ENCODE results near the gene ZNF512B. TPM values are rescaled to one million over a fixed set of nuclear protein-coding genes. Genes with fewer than 3 reads are reported as not detected.
"Not testable (repeated sequence)": the region's sequence is repeated elsewhere in the genome, so short reads cannot be mapped to it uniquely, and the experiment has no call there.

ZNF512B gene
- total and polyA plus RNA-seq, 4 donors = 8.7 to 18.9 (median 11.8) TPM

DNA sequence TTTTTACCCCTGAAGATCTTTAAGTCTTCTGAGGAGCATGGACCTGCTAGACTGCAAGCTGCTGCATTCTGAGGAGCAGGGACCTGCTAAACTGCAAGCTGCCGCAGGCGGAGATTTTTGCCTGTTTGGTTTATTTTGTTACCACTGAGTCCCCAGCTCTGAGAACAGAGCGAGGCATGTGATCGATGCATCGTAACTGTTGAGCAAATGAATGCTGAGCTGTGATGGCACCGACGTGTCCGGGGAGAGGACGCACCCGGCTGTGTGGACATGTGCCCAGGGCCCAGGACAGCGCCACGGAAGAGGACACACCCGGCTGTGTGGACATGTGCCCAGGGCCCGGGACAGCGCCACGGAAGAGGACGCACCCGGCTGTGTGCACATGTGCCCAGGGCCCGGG, 50.6 kb downstream of the ZNF512B start:
- ATAC-seq (ENCODE audit: insufficient read depth, low FRiP score) = no peak
- WGBS, 2 donors = 88 to 98% methylated on average over 19 of the region's 19 CpGs
- DNase-seq = no peak

GRCh38 chr20:63917811-63918210, 51.9 kb downstream of the ZNF512B start:
- peaks cover 0 to 18% (median 4%) of the 10 kb centered on the region in 4 donors for H3K36me3 ChIP-seq (ENCODE audit: control insufficient read depth in 4 of 4, insufficient read depth in 4 of 4, low read length in 4 of 4)
- H3K27me3 ChIP-seq (ENCODE audit: control insufficient read depth in 3 of 3, insufficient read depth in 3 of 3, low read length in 2 of 3) = no peaks in the 10 kb centered on the region
- no peak for DNase-seq
- peaks cover 0 to 2% (median 0%) of the 10 kb centered on the region in 5 donors for H3K4me1 ChIP-seq (ENCODE audit: control insufficient read depth in 5 of 5, insufficient read depth in 5 of 5, low read length in 5 of 5)
- no peak overlapping the region for H3K27ac ChIP-seq (ENCODE audit: low read depth in 1 of 2, low read length in 1 of 2)
- TF ChIP-seq, protein P1, sequence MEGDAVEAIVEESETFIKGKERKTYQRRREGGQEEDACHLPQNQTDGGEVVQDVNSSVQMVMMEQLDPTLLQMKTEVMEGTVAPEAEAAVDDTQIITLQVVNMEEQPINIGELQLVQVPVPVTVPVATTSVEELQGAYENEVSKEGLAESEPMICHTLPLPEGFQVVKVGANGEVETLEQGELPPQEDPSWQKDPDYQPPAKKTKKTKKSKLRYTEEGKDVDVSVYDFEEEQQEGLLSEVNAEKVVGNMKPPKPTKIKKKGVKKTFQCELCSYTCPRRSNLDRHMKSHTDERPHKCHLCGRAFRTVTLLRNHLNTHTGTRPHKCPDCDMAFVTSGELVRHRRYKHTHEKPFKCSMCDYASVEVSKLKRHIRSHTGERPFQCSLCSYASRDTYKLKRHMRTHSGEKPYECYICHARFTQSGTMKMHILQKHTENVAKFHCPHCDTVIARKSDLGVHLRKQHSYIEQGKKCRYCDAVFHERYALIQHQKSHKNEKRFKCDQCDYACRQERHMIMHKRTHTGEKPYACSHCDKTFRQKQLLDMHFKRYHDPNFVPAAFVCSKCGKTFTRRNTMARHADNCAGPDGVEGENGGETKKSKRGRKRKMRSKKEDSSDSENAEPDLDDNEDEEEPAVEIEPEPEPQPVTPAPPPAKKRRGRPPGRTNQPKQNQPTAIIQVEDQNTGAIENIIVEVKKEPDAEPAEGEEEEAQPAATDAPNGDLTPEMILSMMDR (IDR thresholded peaks at IDR 0.05; ENCODE audit: control extremely low read depth, extremely low read depth) = no peak
- 92 to 93% methylated on average over 11 of the region's 11 CpGs for WGBS, 2 donors
- H3K4me3 ChIP-seq = no peak overlapping the region
- H3K9ac ChIP-seq (ENCODE audit: insufficient read depth in 1 of 2, low read length in 2 of 2) = no peak overlapping the region
- no peaks in the 10 kb centered on the region for H3K9me3 ChIP-seq (ENCODE audit: control insufficient read depth in 4 of 4, insufficient read depth in 3 of 4, low read length in 3 of 4)
- ATAC-seq (ENCODE audit: insufficient read depth, low FRiP score) = no peak

More for the DNA sequence above, 50.6 kb downstream of the ZNF512B start:
- Histone ChIP-seq H3K4me3 (no peak overlapping the region), H3K9me3 (ENCODE audit: control insufficient read depth in 4 of 4, insufficient read depth in 3 of 4, low read length in 3 of 4) (no peaks in the 10 kb centered on the region), H3K27ac (ENCODE audit: low read depth in 1 of 2, low read length in 1 of 2) (no peak overlapping the region), H3K4me1 (ENCODE audit: control insufficient read depth in 5 of 5, insufficient read depth in 5 of 5, low read length in 5 of 5) (peaks cover 0 to 2% (median 0%) of the 10 kb centered on the region in 5 donors), H3K9ac (ENCODE audit: insufficient read depth in 1 of 2, low read length in 2 of 2) (no peak overlapping the region), H3K27me3 (ENCODE audit: control insufficient read depth in 3 of 3, insufficient read depth in 3 of 3, low read length in 2 of 3) (no peaks in the 10 kb centered on the region), H3K36me3 (ENCODE audit: control insufficient read depth in 4 of 4, insufficient read depth in 4 of 4, low read length in 4 of 4) (peaks cover 0 to 18% (median 4%) of the 10 kb centered on the region in 4 donors)
- TF ChIP-seq, protein P1 (IDR thresholded peaks at IDR 0.05; ENCODE audit: control extremely low read depth, extremely low read depth) = no peak

GRCh38 chr20:63916371-63916939, 53.3 kb downstream of the ZNF512B start:
- H3K27me3 ChIP-seq (ENCODE audit: control insufficient read depth in 3 of 3, insufficient read depth in 3 of 3, low read length in 2 of 3); H3K9ac ChIP-seq (ENCODE audit: insufficient read depth in 1 of 2, low read length in 2 of 2); H3K9me3 ChIP-seq (ENCODE audit: control insufficient read depth in 4 of 4, insufficient read depth in 3 of 4, low read length in 3 of 4); DNase-seq; H3K27ac ChIP-seq (ENCODE audit: low read depth in 1 of 2, low read length in 1 of 2); ATAC-seq (ENCODE audit: insufficient read depth, low FRiP score); H3K4me1 ChIP-seq (ENCODE audit: control insufficient read depth in 5 of 5, insufficient read depth in 5 of 5, low read length in 5 of 5); H3K4me3 ChIP-seq: not testable (repeated sequence)
- H3K36me3 ChIP-seq (ENCODE audit: control insufficient read depth in 4 of 4, insufficient read depth in 4 of 4, low read length in 4 of 4) = peaks cover 0 to 13% (median 4%) of the 10 kb centered on the region in 4 donors
- 94 to 96% methylated on average over 8 of the region's 8 CpGs for WGBS, 2 donors

DNA sequence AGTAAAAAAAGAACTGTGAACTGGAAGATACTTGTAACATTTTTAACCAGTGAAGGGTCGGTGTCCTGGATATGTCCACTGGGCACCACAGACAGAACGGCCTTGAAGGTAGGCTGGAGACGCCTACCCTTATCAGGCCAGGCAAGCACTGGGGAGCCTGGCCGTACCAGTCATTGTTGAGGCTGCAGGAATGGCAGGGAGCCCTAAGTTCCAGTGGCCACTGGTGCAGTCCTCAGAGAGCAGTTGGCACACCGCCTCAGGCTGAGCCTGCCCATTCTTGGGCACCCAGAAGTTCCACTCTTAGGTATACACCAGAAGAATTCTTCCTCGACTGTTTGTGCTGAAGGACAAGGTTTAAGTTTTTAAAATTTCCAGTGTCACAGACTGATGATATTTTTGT, 54.3 kb downstream of the ZNF512B start:
- ATAC-seq (ENCODE audit: insufficient read depth, low FRiP score) (no peak), DNase-seq (no peak)
- WGBS, 2 donors = 87 to 98% methylated on average over 6 of the region's 6 CpGs
- Histone ChIP-seq H3K9ac (ENCODE audit: insufficient read depth in 1 of 2, low read length in 2 of 2) (no peak overlapping the region), H3K4me1 (ENCODE audit: control insufficient read depth in 5 of 5, insufficient read depth in 5 of 5, low read length in 5 of 5) (peaks cover 0 to 3% (median 0%) of the 10 kb centered on the region in 5 donors), H3K4me3 (no peak overlapping the region), H3K9me3 (ENCODE audit: control insufficient read depth in 4 of 4, insufficient read depth in 3 of 4, low read length in 3 of 4) (no peaks in the 10 kb centered on the region), H3K27ac (ENCODE audit: low read depth in 1 of 2, low read length in 1 of 2) (no peak overlapping the region), H3K27me3 (ENCODE audit: control insufficient read depth in 3 of 3, insufficient read depth in 3 of 3, low read length in 2 of 3) (no peaks in the 10 kb centered on the region), H3K36me3 (ENCODE audit: control insufficient read depth in 4 of 4, insufficient read depth in 4 of 4, low read length in 4 of 4) (peaks cover 0 to 13% (median 4%) of the 10 kb centered on the region in 4 donors)
- TF ChIP-seq, protein P1 (IDR thresholded peaks at IDR 0.05; ENCODE audit: control extremely low read depth, extremely low read depth) = no peak
